Body of pancreas (tissue), 4 donors: Measurements from ENCODE around the gene GPRC5B.

Source experiments
- CTCF ChIP-seq, 7 experiments: fragments of 450-650 bp in 4 of 7; fragments of 200-600 bp in 3 of 7; sonication (generic) in 3 of 7; IDR thresholded peaks; one replicate each; pipeline ENCODE4 v1.5.1; 2016 to 2019; ENCODE audit warnings: antibody characterized with exemption in 7 of 7
- POLR2A ChIP-seq, 3 donors: fragments of 450-650 bp; IDR thresholded peaks; one replicate each; pipeline ENCODE4 v1.6.1; 2016; ENCODE audit warnings: antibody characterized with exemption in 3 of 3, mild to moderate bottlenecking in 2 of 3

- TF ChIP-seq POLR2A (IDR thresholded peaks at IDR 0.05) (no peak), CTCF (IDR thresholded peaks at IDR 0.05) (no peak)
Observed at GRCh38 chr16:19908921-19909320, 24.3 kb upstream of the GPRC5B start.
